Adrenal gland (tissue), 12 donors: ENCODE results near the gene CRYGS. TPM values are rescaled to one million over a fixed set of nuclear protein-coding genes. Genes with fewer than 3 reads are reported as not detected.
A peak's percentile ranks its signal among the peaks of the same experiment; 100 is the strongest.

Experiments
- DNase-seq, 7 donors: peaks; one replicate each; pipeline ENCODE4 v3.0.0-alpha.2; 2019 to 2020
- H3K27ac ChIP-seq, 5 donors: fragments of 200-600 bp; sonication (generic) in 4 of 5; 1 replicate in 3 of 5; 2 replicates in 2 of 5; pipeline versions ENCODE4 v1.5.1 to v1.8.0; 2016 to 2020; ENCODE audit warnings: mild to moderate bottlenecking in 1 of 5
- H3K27me3 ChIP-seq: fragments of 200-600 bp; 2 replicates; pipeline ENCODE4 v1.8.0; 2021
- H3K36me3 ChIP-seq, 2 donors: fragments of 200-600 bp; replicated peaks in 1 of 2; 1 replicate in 1 of 2; 2 replicates in 1 of 2; pipeline versions ENCODE4 v1.5.1 to v1.8.0; 2018 to 2022
- H3K4me1 ChIP-seq, 2 donors: fragments of 200-600 bp; replicated peaks in 1 of 2; 1 replicate in 1 of 2; 2 replicates in 1 of 2; pipeline versions ENCODE4 v1.5.1 to v1.8.0; 2018 to 2021
- H3K4me3 ChIP-seq, 4 donors: fragments of 200-600 bp; sonication (generic) in 3 of 4; one replicate each; pipeline ENCODE4 v1.5.1; 2016 to 2018
- H3K9me3 ChIP-seq, 3 donors: fragments of 200-600 bp; sonication (generic) in 1 of 3; replicated peaks in 1 of 3; 1 replicate in 2 of 3; 2 replicates in 1 of 3; pipeline versions ENCODE4 v1.5.1 to v1.8.0; 2016 to 2021
- CTCF ChIP-seq, 6 experiments: fragments of 450-650 bp in 4 of 6; fragments of 200-600 bp in 2 of 6; sonication (generic) in 1 of 6; IDR thresholded peaks; 1 replicate in 5 of 6; 2 replicates in 1 of 6; pipeline versions ENCODE4 v1.5.1 to v1.8.0; 2016 to 2021; ENCODE audit warnings: antibody characterized with exemption in 6 of 6, mild to moderate bottlenecking in 2 of 6, moderate library complexity in 1 of 6
- POLR2A ChIP-seq, 2 donors: fragments of 450-650 bp; IDR thresholded peaks; one replicate each; pipeline ENCODE4 v1.6.1; 2017; ENCODE audit warnings: antibody characterized with exemption in 2 of 2, mild to moderate bottlenecking in 2 of 2, moderate library complexity in 1 of 2
- WGBS, 4 donors: extraction: QIAGEN DNeasy Blood & Tissue Kit in 2 of 4; methylation state at CpG; one replicate each; pipeline versions ENCODE4 v1.1.5 to v1.1.7; 2013 to 2017; 5-methylcytosine and 5-hydroxymethylcytosine counted together
- intact Hi-C, 2 donors: fragments of 100-400 bp; cut with DNase I; formaldehyde crosslinking; loops; one replicate each; pipeline versions ENCODE4 v1.14.1 to v1.15.0; 2022 to 2023
- polyA plus RNA-seq, 3 donors: library from polyadenylated mRNA; stranded (reverse); fragments of 200-250 nt in 2 of 3; fragments of 350-450 nt in 1 of 3; fragmentation: Illumina TruSeq in 1 of 3; extraction: RNeasy Lipid Tissue Mini Kit (QIAGEN cat#74804) in 1 of 3; gene quantifications; one replicate each; pipeline ENCODE4 v1.2.3, GENCODE V29; 2013 to 2014
- total RNA-seq, 9 donors: library from RNA; depleted of rRNA in 4 of 9; stranded (reverse); fragments of >200 nt in 4 of 9; fragments of 120-200 nt in 1 of 9; fragmentation: NEBNext Ultra II Directional in 1 of 9; extraction: Animal tissue kit (Norgen Biotek cat#: 25700) in 1 of 9; gene quantifications; one replicate each; pipeline versions ENCODE4 v1.1.0 to v1.2.4, GENCODE V29; 2013 to 2023
- donor health status: healthy with polysubstance abuse.
- donor health status: Bipolar disorder and iron deficiency.
- donor health status: DM: yes; HTN: yes; CAD: no.
- donor health status: DM: no; HTN: no; CAD: no.
- donor health status: DM: no; HTN: no; CAD: no.
- donor health status: DM: yes; HTN: yes; CAD: no.

The CRYGS gene
- total and polyA plus RNA-seq, 12 donors = 0.78 to 22.0 (median 2.4) TPM

- Histone ChIP-seq H3K4me3 (no peak overlapping the region), H3K9me3 (no peaks in the 10 kb centered on the region), H3K4me1 (no peaks in the 10 kb centered on the region), H3K36me3 (no peaks in the 10 kb centered on the region), H3K27ac (no peak overlapping the region), H3K27me3 (no peaks in the 10 kb centered on the region)
- TF ChIP-seq POLR2A (IDR thresholded peaks at IDR 0.05) = no peak
- TF ChIP-seq CTCF (IDR thresholded peaks at IDR 0.05) = no peak
- intact Hi-C loops = no loop called here
- no peak for DNase-seq
- WGBS, 4 donors = 52 to 67% (median 59%) methylated on average over 4 of the region's 4 CpGs
Measured at GRCh38 chr3:186515125-186515524, 29.1 kb downstream of the CRYGS start.

- DNase-seq = no peak
- no peak overlapping the region for H3K4me3 ChIP-seq
- TF ChIP-seq CTCF (IDR thresholded peaks at IDR 0.05) (peak in 2 of 6 experiments; percentile 15 to 29), POLR2A (IDR thresholded peaks at IDR 0.05) (no peak)
- WGBS, 4 donors = 68 to 84% (median 75%) methylated on average over 3 of the region's 3 CpGs
- H3K9me3 ChIP-seq = no peaks in the 10 kb centered on the region
- H3K4me1 ChIP-seq = no peaks in the 10 kb centered on the region
- H3K36me3 ChIP-seq = no peaks in the 10 kb centered on the region
- no peak overlapping the region for H3K27ac ChIP-seq
- H3K27me3 ChIP-seq = no peaks in the 10 kb centered on the region
- intact Hi-C loops = no loop called here
Measured at GRCh38 chr3:186514296-186515002, 29.7 kb downstream of the CRYGS start.

- Histone ChIP-seq H3K36me3 (no peaks in the 10 kb centered on the region), H3K4me3 (no peak overlapping the region), H3K4me1 (no peaks in the 10 kb centered on the region), H3K27ac (no peak overlapping the region), H3K9me3 (no peaks in the 10 kb centered on the region), H3K27me3 (no peaks in the 10 kb centered on the region)
- 41 to 60% (median 58%) methylated on average over 5 of the region's 5 CpGs for WGBS, 4 donors
- no peak for DNase-seq
- TF ChIP-seq POLR2A (IDR thresholded peaks at IDR 0.05) (no peak), CTCF (IDR thresholded peaks at IDR 0.05) (no peak)
- intact Hi-C loops = no loop called here
Measured at GRCh38 chr3:186513386-186513785, 30.8 kb downstream of the CRYGS start.

GRCh38 chr3:186512570-186513302, 31.4 kb downstream of the CRYGS start:
- intact Hi-C loops = no loop called here
- Histone ChIP-seq H3K36me3 (no peaks in the 10 kb centered on the region), H3K9me3 (no peaks in the 10 kb centered on the region), H3K4me3 (no peak overlapping the region), H3K4me1 (no peaks in the 10 kb centered on the region), H3K27ac (no peak overlapping the region), H3K27me3 (no peaks in the 10 kb centered on the region)
- TF ChIP-seq POLR2A (IDR thresholded peaks at IDR 0.05) (no peak), CTCF (IDR thresholded peaks at IDR 0.05) (no peak)
- 41 to 60% (median 53%) methylated on average over 9 of the region's 9 CpGs for WGBS, 4 donors
- DNase-seq = no peak
